Measurements from ENCODE around the gene GRK2. TPM values are rescaled to one million over a fixed set of nuclear protein-coding genes. Genes with fewer than 3 reads are reported as not detected.

The GRK2 gene
- total and polyA plus RNA-seq, 2 of the 8 experiments (the other 6 are each of a cell fraction or from before 2014, with no cell fraction given): 47.3 to 49.7 TPM

- ChIA-PET POLR2A (ENCODE audit: partially characterized antibody) (interaction anchor here (1.0 to 2.8 kb wide), 7 partner anchors 9 to 35 kb away, joined by 3 to 23 read pairs (median 4); no protein-coding TSS in a partner anchor), CTCF (ENCODE audit: partially characterized antibody) (interaction anchor here (0.6 to 3.7 kb wide), 12 partner anchors 10 to 358 kb away, joined by 3 to 26 read pairs (median 5); no protein-coding TSS in a partner anchor)
- no peaks in the 10 kb centered on the region; the same call in 1 of the 2 replicates for H3K23me2 ChIP-seq (ENCODE audit: low read depth, low read length)
- no peak overlapping the region for H3K23ac ChIP-seq (ENCODE audit: insufficient read length)
- H2AK5ac ChIP-seq (ENCODE audit: low read depth, low read length): no peak overlapping the region
- no peak overlapping the region for H4K8ac ChIP-seq (ENCODE audit: extremely low read depth, insufficient read depth, low read length)
- DNase-seq (ENCODE audit: low read depth in 1 of 2, low spot score in 2 of 2) (no peak), FAIRE-seq (no peak)
- H3K14ac ChIP-seq (ENCODE audit: insufficient read length): no peak overlapping the region
- H3K18ac ChIP-seq (ENCODE audit: extremely low read depth, low read length): no peak overlapping the region
- H4K5ac ChIP-seq (ENCODE audit: insufficient read length, low read depth, low read length): no peak overlapping the region
- H3K9me3 ChIP-seq (ENCODE audit: insufficient read depth in 2 of 2, low read depth in 1 of 2, low read length in 1 of 2): no peaks in the 10 kb centered on the region
- no peak overlapping the region for H3K9ac ChIP-seq (replicated peaks in 1 of 4; ENCODE audit: extremely low read depth in 1 of 4, low read depth in 3 of 4, low read length in 3 of 4)
- H2BK12ac ChIP-seq (ENCODE audit: low read depth, low read length): no peak overlapping the region
- no peak overlapping the region for H2BK120ac ChIP-seq (replicated peaks; ENCODE audit: low read depth, low read length)
- WGBS, 2 experiments (ENCODE audit: extremely low coverage in 1 of 2, insufficient coverage in 1 of 2, insufficient read length in 1 of 2, insufficient replicate concordance in 2 of 2, low coverage in 1 of 2, low lambda C conversion rate in 2 of 2, missing lambda C conversion rate in 1 of 2): 91% methylated on average over 4 of the region's 4 CpGs; no CpG with 5 or more reads in 1 of the 2 experiments
- no peak overlapping the region for H2BK15ac ChIP-seq (ENCODE audit: low read length)
- no peak overlapping the region for H3K4ac ChIP-seq (replicated peaks; ENCODE audit: insufficient read length, low read depth, low read length)
- H3K4me3 ChIP-seq (ENCODE audit: extremely low read depth in 1 of 4, insufficient read depth in 2 of 4, low read depth in 3 of 4, low read length in 4 of 4): no peak overlapping the region
- peaks cover 64 to 88% (median 85%) of the 10 kb centered on the region in 4 experiments for H3K36me3 ChIP-seq (ENCODE audit: control insufficient read depth in 2 of 4, insufficient read depth in 4 of 4, low read length in 3 of 4)
- H3K27ac ChIP-seq (ENCODE audit: low read depth, low read length): no peak overlapping the region
- no peak overlapping the region for H2AFZ ChIP-seq (ENCODE audit: low read length)
- no peak overlapping the region for H3K4me2 ChIP-seq (ENCODE audit: insufficient read depth in 1 of 2, low read depth in 2 of 2, low read length in 2 of 2)
- TF ChIP-seq GABPA (IDR thresholded peaks at IDR 0.05; ENCODE audit: borderline replicate concordance, insufficient read depth, low read length): no peak
- peak; percentile 47 to 54 for TF ChIP-seq RAD21 (IDR thresholded peaks at IDR 0.05 in 1 of 2, conservative IDR thresholded peaks at IDR 0.05 in 1 of 2; ENCODE audit: low read depth in 2 of 2, low read length in 2 of 2)
- TF ChIP-seq CTCF (IDR thresholded peaks at IDR 0.05; ENCODE audit: control extremely low read depth in 1 of 3, insufficient read depth in 1 of 3, low read depth in 1 of 3, low read length in 3 of 3): peak; percentile 19 to 67 (median 34); a peak in 3 of 4 replicates
- no peak for TF ChIP-seq SAP30 (IDR thresholded peaks at IDR 0.05; ENCODE audit: insufficient read depth, insufficient replicate concordance, low read length)
- TF ChIP-seq CEBPB (IDR thresholded peaks at IDR 0.05; ENCODE audit: low read depth, low read length): no peak
- TF ChIP-seq ZNF274 (IDR thresholded peaks at IDR 0.05; ENCODE audit: borderline replicate concordance, extremely low read depth, low read length): no peak
- TF ChIP-seq SRF (IDR thresholded peaks at IDR 0.05; ENCODE audit: low read depth, low read length): no peak
- TF ChIP-seq YY1 (IDR thresholded peaks at IDR 0.05; ENCODE audit: low read depth, low read length): peak; percentile 50; the same call in 1 of the 2 replicates
- no peak for TF ChIP-seq TEAD4 (IDR thresholded peaks at IDR 0.05; ENCODE audit: low read depth, low read length)
- no peak for TF ChIP-seq CREB1 (IDR thresholded peaks at IDR 0.05)
- no peaks in the 10 kb centered on the region for H3K79me2 ChIP-seq (ENCODE audit: control insufficient read depth in 1 of 2, insufficient read depth in 2 of 2, low read length in 2 of 2)
- no peaks in the 10 kb centered on the region for H3K27me3 ChIP-seq (replicated peaks in 1 of 4; ENCODE audit: control insufficient read depth in 3 of 4, extremely low read depth in 1 of 4, insufficient read depth in 3 of 4, low read length in 3 of 4)
- no peak overlapping the region for H2BK5ac ChIP-seq (ENCODE audit: low read depth, low read length)
- no peak overlapping the region for H4K91ac ChIP-seq (replicated peaks; ENCODE audit: insufficient read length, low read length)
- H3K79me1 ChIP-seq (ENCODE audit: low read depth, low read length): peaks cover 2% of the 10 kb centered on the region; the same call in 1 of the 2 replicates
- no peak overlapping the region for H2BK20ac ChIP-seq (ENCODE audit: low read length)
- peaks cover 0 to 9% of the 10 kb centered on the region in 2 experiments for H4K20me1 ChIP-seq (replicated peaks in 1 of 2; ENCODE audit: control insufficient read depth in 1 of 2, insufficient read depth in 2 of 2, low read length in 2 of 2)
- no peak overlapping the region for H3K56ac ChIP-seq (replicated peaks; ENCODE audit: insufficient read length, low read depth, low read length)
- H3K4me1 ChIP-seq (replicated peaks in 1 of 4; ENCODE audit: control insufficient read depth in 3 of 4, insufficient read depth in 4 of 4, low read length in 3 of 4): no peaks in the 10 kb centered on the region
Measured at GRCh38 chr11:67252831-67253239, 13.4 kb upstream of the GRK2 start.

Data from H1 (cell line).